DMS53 treated with DMSO at 0.1 percent for 48 hours (cell line): ENCODE results near the gene GALNT1.
A peak's percentile ranks its signal among the peaks of the same experiment; 100 is the strongest.

Experiments
- DNase-seq: peaks from one replicate; lab custom pipeline; 2025; ENCODE audit not compliant: unreplicated experiment; lab: John Stamatoyannopoulos, UW

The GALNT1 gene

DNA sequence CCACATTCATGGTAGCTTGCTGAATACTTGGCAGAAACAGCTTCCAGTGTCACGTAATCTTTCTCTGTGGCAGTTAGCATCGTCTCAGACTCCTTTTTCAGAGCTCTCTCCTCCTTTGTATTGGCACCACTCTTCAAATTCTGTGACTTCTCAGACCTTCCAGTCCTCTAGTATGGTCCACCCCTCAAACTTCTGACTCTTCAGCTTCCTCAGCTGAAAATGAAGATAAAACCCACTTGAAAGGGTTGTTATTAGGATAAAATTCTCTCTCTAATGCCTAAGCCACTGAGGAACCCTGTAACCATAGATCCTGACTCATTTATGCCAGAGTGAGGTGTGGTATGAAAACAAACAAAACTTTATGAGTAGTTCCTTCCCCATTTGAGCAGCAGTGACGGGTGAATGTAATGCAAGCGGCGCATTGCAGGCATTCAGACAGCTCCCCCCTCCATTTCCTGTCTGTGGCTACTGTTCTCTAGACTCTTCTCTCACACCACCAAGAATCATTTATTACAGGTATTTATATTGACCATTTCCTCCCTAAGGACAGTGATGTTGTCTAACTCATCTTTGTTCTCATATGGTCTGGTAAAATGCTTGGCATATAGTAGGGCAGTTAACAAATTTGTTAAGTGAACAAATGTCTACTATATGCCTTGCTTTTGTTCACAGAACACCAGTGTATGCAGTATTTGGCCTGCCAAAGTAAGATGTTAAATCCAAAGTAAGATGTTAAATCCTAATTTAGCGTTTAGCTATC, 35.3 kb downstream of the GALNT1 start:
- DNase-seq, result no peak

- no peak for DNase-seq
Observed at GRCh38 chr18:35617865-35618264, 36.3 kb downstream of the GALNT1 start.

DNA sequence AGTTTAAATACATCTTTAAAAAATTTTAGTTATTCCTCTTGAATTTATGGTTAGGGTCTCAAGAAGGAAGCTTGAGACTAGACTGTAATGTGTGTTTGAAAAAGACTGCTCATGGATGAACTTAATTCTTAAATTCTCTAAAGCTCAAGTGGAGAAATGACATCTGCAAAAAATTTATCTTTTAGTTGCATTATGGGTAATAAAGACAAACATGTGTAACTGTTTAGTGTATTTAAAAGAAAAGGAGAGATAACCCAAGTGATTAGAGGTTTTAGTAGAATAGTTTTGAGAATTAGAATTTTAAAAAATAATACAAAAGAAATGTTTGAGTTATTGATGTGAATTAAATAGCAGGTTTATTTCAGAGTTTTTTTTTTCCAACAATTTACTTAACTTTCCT, 36.7 kb downstream of the GALNT1 start:
- DNase-seq, result no peak

GRCh38 chr18:35618696-35619095, 37.2 kb downstream of the GALNT1 start:
- no peak for DNase-seq

GRCh38 chr18:35619464-35619863, 37.9 kb downstream of the GALNT1 start:
- no peak for DNase-seq

- DNase-seq, result no peak
Observed at GRCh38 chr18:35619941-35620340, 38.4 kb downstream of the GALNT1 start.

GRCh38 chr18:35620765-35621164, 39.2 kb downstream of the GALNT1 start:
- DNase-seq, result no peak

GRCh38 chr18:35623255-35623654, 41.7 kb downstream of the GALNT1 start:
- no peak for DNase-seq

DNA sequence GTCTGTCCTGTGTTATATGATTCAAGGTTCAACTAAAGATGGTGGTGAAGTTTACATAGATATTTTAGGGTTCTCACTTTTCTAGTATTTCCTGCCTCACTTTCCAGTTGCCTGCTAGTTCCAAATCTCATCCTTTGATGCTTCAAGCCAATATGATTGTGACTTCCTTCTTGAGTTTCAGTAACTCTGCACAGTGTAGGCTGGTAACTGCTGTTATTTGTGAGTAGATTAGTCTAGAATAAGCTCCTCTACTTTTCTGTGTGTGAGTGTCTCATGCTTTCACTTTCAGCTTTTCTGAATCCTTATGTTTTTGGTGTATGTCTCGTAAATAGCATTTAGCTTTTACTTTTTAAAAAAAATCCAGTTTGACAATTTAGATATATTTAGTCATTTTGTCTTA, 42.6 kb downstream of the GALNT1 start:
- DNase-seq, result no peak

DNA sequence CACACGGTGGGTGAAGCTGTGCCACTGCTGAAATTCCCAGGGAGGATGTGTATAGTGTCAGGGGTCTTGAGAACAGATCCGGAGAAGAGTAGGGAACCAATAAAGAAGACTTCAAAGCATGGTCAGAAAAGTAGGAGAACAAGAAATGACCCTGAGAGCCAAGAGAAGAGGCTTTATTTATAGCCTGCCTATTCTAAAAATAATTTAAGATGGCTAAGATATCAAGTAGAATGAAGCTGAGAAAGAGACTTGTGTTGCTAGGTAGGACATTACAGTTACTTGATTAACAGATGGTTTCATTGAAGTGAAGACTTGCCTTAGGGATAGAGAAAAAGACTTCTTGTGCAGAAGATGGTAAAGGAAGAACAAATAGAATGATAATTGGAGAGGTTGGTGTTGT, 43.7 kb downstream of the GALNT1 start:
- no peak for DNase-seq

DNA sequence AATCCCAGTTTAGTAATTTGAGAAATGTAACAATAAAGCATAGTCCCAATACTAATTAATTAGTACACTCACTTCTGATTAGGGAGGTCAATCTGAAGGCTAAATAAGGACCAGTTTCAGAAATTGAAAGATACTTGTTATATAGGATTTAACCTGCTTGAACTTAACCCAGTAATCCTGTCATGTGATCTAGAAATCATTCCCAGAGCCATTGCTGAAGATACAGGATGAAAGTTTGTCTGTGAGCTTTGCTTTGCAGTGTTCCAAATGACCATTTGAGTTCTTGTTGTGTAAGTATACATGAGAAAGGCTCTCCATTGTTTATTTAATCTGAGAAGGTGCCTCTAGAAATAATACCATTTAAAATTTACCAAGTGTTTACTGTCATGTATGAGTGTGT, 52.2 kb downstream of the GALNT1 start:
- DNase-seq, result no peak

- no peak for DNase-seq
Observed at GRCh38 chr18:35634323-35634722, 52.8 kb downstream of the GALNT1 start.

DNA sequence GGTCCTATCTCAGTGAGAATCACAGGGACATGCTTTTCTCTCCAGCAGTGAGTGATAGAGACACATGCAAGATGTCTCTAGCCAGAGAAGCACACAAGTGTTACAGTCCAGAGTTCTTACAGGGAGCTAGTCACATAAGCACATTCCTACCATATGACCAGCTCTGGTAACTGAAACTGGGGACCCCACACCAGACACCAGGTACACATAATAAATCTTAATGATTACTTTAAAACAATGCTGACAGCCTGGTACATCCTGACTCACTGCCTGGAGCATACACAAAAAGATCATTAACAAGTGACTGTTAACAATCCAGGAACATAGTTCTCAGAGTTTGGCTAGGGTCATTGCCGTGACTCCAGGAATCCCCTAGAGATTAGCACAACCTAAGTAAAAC, 53.6 kb downstream of the GALNT1 start:
- no peak for DNase-seq

DNA sequence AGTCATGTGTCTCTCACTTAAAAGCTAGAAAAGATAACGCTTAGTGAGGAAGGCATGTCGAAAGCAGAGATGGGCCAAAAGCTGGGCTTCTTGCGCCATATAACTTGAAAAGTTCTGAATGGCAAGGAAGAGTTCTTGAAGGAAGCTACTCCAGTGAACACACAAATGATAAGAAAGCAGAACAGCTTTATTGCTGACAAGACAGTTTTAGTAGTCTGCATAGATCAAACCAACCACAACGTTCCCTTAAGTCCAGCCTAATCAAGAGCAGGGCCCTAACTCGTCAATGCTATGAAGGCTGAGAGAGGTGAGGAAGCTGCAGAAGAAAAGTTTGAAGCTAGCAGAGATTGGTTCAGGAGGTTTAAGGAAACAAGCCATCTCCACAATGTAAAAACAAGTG, 55.7 kb downstream of the GALNT1 start:
- DNase-seq, result no peak

GRCh38 chr18:35639296-35639695, 57.8 kb downstream of the GALNT1 start:
- no peak for DNase-seq

- no peak for DNase-seq
Observed at GRCh38 chr18:35641467-35641866, 59.9 kb downstream of the GALNT1 start.

DNA sequence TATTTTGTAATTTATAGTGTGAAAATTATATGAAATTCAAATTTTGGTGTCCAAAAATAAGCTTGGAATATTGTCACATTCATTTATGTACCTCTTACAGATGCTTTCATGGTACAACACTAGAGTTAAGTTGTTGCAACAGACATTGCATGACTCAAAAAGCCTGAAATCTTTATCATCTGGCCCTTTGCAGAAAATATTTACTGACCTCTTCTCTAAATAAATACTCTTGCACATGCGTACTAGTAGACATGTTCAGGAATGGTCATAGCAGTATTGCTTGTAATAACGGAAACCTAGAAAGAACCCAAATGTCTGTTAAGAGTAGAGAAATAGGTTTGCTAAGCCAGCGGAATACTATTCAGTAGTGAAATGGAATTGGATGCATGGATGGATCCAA, 60.4 kb downstream of the GALNT1 start:
- DNase-seq, result no peak

- no peak for DNase-seq
Observed at GRCh38 chr18:35642802-35643201, 61.3 kb downstream of the GALNT1 start.

GRCh38 chr18:35646449-35646848, 64.9 kb downstream of the GALNT1 start:
- no peak for DNase-seq

DNA sequence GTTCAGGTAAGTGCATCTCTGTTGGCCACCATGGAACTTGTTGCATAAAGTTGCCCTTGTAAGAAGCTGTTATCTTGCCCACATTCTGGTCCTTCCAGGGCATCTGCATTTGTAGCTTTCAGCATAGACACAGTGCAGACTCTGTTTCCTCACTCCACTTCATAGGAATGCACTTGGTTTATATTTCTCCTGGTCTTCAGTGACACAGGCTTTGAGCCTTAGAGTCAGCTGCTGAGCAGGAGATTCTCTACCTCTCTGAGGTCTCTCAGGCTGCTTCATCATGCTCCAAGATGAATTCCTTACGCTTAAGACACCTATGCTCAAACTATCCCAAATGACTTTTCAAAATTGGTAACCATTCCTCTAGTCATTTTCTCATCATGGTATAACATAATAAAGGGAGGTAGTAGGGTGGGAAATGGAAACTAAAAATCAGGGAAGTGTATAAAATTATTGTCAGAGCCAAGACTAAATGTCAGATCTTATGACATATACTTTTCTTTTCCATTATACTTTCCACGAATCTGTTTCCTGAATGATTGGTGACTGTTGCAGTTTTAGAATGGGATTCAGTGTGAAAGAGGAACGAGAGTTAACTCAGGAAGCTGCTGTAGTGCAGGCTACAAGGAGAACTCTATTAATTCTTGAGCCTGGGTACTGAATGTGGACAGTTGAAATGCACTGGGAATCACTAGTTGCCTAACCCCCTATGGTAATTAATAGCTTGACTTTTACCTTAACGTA, 72.0 kb downstream of the GALNT1 start:
- DNase-seq, result no peak

DNA sequence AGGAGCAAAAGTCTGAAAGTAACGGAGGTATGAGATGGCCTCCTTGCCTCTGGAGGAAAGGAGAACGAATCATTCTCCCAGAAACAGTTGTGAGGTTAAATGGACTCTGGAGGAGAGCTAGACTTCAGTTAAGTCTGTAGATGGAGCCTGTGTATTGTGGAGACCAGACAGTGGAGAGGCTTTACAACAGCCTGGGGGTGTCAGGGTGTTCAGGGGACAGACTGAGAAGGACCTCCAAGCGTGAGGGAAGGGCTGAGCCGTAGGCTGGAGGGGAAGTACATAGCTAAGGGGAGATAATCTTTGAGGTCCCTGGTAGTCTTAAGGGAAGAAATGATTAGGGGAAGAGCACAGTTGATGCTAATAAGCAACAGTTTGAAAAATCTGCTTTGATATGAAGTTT, 76.6 kb downstream of the GALNT1 start:
- DNase-seq, result no peak

DNA sequence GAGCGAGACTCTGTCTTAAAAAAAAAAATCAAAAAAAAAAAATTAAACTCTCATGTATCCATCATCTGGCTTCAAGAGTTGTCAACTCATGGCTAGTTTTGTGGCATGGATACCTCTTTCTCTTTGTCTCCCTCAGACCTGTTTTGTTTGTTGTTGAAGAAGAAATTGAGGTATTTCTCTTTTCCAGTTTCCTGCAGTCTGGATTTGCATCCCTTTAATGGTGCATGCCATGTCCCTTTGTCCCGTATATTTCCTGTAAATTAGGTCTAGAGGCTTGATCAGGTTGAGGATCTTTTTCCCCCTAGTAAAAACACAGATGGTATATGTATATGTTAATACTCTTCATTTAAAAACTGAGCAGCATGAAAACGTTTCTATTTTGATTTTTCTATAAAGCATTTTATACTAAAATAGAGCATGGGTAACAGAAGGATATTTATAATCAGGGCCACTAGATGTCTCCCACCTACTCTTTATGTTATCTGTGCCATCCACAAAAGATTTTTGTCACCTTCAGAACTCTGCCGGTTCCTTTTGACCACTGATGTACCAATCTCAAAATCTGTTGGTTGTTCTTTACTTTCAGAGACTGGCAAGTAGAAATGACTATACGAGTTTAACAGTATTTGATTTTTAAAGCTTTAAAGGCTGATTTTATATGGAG, 80.1 kb downstream of the GALNT1 start:
- peak; percentile 15 for DNase-seq
